Transverse colon (tissue), 4 donors: ENCODE results near the gene STN1. TPM values are rescaled to one million over a fixed set of nuclear protein-coding genes. Genes with fewer than 3 reads are reported as not detected.
A peak's percentile ranks its signal among the peaks of the same experiment; 100 is the strongest.

Experiments
- DNase-seq: peaks from one replicate; pipeline ENCODE4 v3.0.0-alpha.2; 2019
- H3K27ac ChIP-seq, 4 donors: fragments of 200-600 bp; sonication (generic); 2 replicates each; pipeline ENCODE4 v1.5.1; 2016 to 2018; ENCODE audit warnings: inconsistent platforms in 4 of 4
- H3K27me3 ChIP-seq: fragments of 200-600 bp; sonication (generic); 2 replicates; pipeline ENCODE4 v1.5.1; 2017; ENCODE audit warnings: inconsistent platforms
- H3K36me3 ChIP-seq, 4 donors: fragments of 200-600 bp; sonication (generic); 2 replicates each; pipeline ENCODE4 v1.5.1; 2017 to 2019; ENCODE audit warnings: inconsistent platforms in 4 of 4
- H3K4me1 ChIP-seq, 4 donors: fragments of 200-600 bp; sonication (generic); 2 replicates each; pipeline ENCODE4 v1.5.1; 2017 to 2020; ENCODE audit warnings: inconsistent platforms in 4 of 4
- H3K4me3 ChIP-seq, 4 donors: fragments of 200-600 bp; sonication (generic); 1 replicate in 1 of 4; 2 replicates in 3 of 4; pipeline versions ENCODE4 v1.5.1 to v1.6.1; 2017 to 2019; ENCODE audit warnings: inconsistent platforms in 4 of 4
- H3K9me3 ChIP-seq, 2 donors: fragments of 200-600 bp; sonication (generic); 2 replicates each; pipeline ENCODE4 v1.5.1; 2017 to 2019; ENCODE audit warnings: inconsistent platforms in 2 of 2
- CTCF ChIP-seq, 5 experiments: fragments of 200-600 bp in 3 of 5; fragments of 450-650 bp in 2 of 5; sonication (generic) in 3 of 5; IDR thresholded peaks; 1 replicate in 2 of 5; 2 replicates in 3 of 5; pipeline ENCODE4 v1.5.1; 2016 to 2017; ENCODE audit warnings: antibody characterized with exemption in 5 of 5, inconsistent platforms in 3 of 5, mild to moderate bottlenecking in 2 of 5, moderate library complexity in 1 of 5
- EP300 ChIP-seq: sonication (generic); formaldehyde crosslinking; IDR thresholded peaks from one replicate; pipeline ENCODE4 v1.6.1; 2017; ENCODE audit warnings: antibody characterized with exemption, low read depth
- POLR2A ChIP-seq: fragments of 450-650 bp; IDR thresholded peaks from one replicate; pipeline ENCODE4 v1.6.1; 2016; ENCODE audit warnings: antibody characterized with exemption, mild to moderate bottlenecking, moderate library complexity
- POLR2AphosphoS5 ChIP-seq, 3 donors: sonication (generic); formaldehyde crosslinking; IDR thresholded peaks; one replicate each; pipeline ENCODE4 v1.6.1; 2016; ENCODE audit warnings: antibody characterized with exemption in 3 of 3
- WGBS, 2 donors: methylation state at CpG; one replicate each; pipeline ENCODE4 v1.1.5; 2018; ENCODE audit warnings: low coverage in 1 of 2; 5-methylcytosine and 5-hydroxymethylcytosine counted together
- in situ Hi-C, 4 donors: fragments of 200-750 bp; cut with MboI; loops; one replicate each; pipeline versions ENCODE4 v1.15.0 to v1.15.1; 2017; ENCODE audit warnings: low sequenced_read_pairs in 3 of 4, low pct_ligation_motif_present in 1 of 4, low pct_unique_long_range_greater_than_20kb in 1 of 4
- intact Hi-C: fragments of 100-400 bp; cut with DNase I; formaldehyde crosslinking; loops from one replicate; pipeline ENCODE4 v1.15.1; 2023; ENCODE audit warnings: low total_unique reads
- total RNA-seq, 4 donors: library from RNA; depleted of rRNA; stranded (reverse); fragments of >200 nt; gene quantifications; one replicate each; pipeline ENCODE4 v1.1.0, GENCODE V29; 2016

STN1 gene
- total RNA-seq, 4 donors from 2014 or later = 20.8 to 31.8 (median 26.4) TPM

GRCh38 chr10:103839872-103840739 is 77.9 kb downstream of the STN1 start:
- peak; percentile 57 for DNase-seq
- Histone ChIP-seq H3K36me3 (no peaks in the 10 kb centered on the region), H3K27me3 (no peaks in the 10 kb centered on the region), H3K9me3 (no peaks in the 10 kb centered on the region), H3K4me1 (peaks cover 31 to 84% (median 67%) of the 10 kb centered on the region in 4 donors), H3K27ac (peak overlapping the region; percentile 33 to 76 (median 58)), H3K4me3 (no peak overlapping the region)
- intact Hi-C loops (no loop called here), in situ Hi-C loops (no loop called here)
- 55 to 60% methylated on average over 1 to 18 of the region's 18 CpGs for WGBS, 2 donors
- no peak for TF ChIP-seq POLR2A
- TF ChIP-seq POLR2AphosphoS5 (IDR thresholded peaks at IDR 0.05) = peak in 1 of 3 donors; percentile 54
- no peak for TF ChIP-seq CTCF (IDR thresholded peaks at IDR 0.05)

GRCh38 chr10:103839519-103839871 is 78.5 kb downstream of the STN1 start:
- peaks cover 34 to 86% (median 70%) of the 10 kb centered on the region in 4 donors for H3K4me1 ChIP-seq
- TF ChIP-seq POLR2AphosphoS5 (IDR thresholded peaks at IDR 0.05) = no peak
- TF ChIP-seq POLR2A = no peak
- no peak for TF ChIP-seq CTCF (IDR thresholded peaks at IDR 0.05)
- TF ChIP-seq EP300 = no peak
- no peaks in the 10 kb centered on the region for H3K36me3 ChIP-seq
- H3K9me3 ChIP-seq = no peaks in the 10 kb centered on the region
- in situ Hi-C loops = no loop called here
- H3K27me3 ChIP-seq = no peaks in the 10 kb centered on the region
- WGBS, 2 donors = 50 to 69% methylated on average over 1 to 9 of the region's 9 CpGs
- no peak overlapping the region for H3K4me3 ChIP-seq
- peak overlapping the region; percentile 33 to 76 (median 58) for H3K27ac ChIP-seq
- DNase-seq = no peak
- intact Hi-C loops = no loop called here

DNA sequence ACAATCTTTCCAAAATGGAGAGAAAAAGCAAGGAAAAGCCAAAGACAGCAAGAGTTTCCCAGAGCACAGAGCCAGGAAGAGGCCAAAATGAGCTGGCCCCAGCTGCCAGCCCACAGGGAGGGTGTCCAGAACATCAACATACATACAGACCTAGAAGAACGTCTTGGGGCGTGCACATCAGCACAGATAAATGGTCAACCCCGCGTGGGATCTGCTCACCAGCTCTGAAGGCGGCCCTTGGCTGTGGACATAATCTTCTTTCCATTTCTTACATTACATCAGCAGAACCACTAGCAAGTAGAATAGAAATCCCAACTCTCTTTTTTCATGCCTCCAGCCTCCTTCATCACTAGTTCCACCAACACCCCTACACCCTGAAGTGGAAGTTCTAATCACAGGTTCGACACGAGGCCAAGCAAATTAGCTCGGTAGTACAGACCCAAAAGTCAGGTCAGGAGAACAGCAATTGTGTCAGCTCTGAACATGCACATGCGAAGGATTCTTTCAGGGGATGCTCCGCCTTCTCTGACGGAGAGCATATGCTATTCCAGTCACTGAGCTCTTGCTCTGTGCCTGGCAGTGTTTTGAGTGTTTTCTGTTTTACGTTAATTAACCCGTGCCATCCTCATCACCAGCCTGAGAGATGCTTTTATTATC is 79.0 kb downstream of the STN1 start:
- in situ Hi-C loops (no loop called here), intact Hi-C loops (no loop called here)
- DNase-seq = no peak
- Histone ChIP-seq H3K9me3 (no peaks in the 10 kb centered on the region), H3K4me3 (no peak overlapping the region), H3K27ac (peak overlapping the region; percentile 33 to 76 (median 58)), H3K36me3 (no peaks in the 10 kb centered on the region), H3K4me1 (peaks cover 34 to 86% (median 70%) of the 10 kb centered on the region in 4 donors), H3K27me3 (no peaks in the 10 kb centered on the region)
- TF ChIP-seq POLR2A (no peak), EP300 (no peak), POLR2AphosphoS5 (IDR thresholded peaks at IDR 0.05) (no peak), CTCF (IDR thresholded peaks at IDR 0.05) (no peak)
- 72 to 74% methylated on average over 13 of the region's 13 CpGs for WGBS, 2 donors

- no peak for DNase-seq
- no peaks in the 10 kb centered on the region for H3K27me3 ChIP-seq
- peaks cover 38 to 82% (median 70%) of the 10 kb centered on the region in 4 donors for H3K4me1 ChIP-seq
- peak overlapping the region in 2 of 4 donors; percentile 37 to 76 for H3K27ac ChIP-seq
- no peaks in the 10 kb centered on the region for H3K9me3 ChIP-seq
- intact Hi-C loops (no loop called here), in situ Hi-C loops (no loop called here)
- H3K4me3 ChIP-seq = no peak overlapping the region
- WGBS, 2 donors = 83% methylated on average over 4 of the region's 4 CpGs; no CpG with 5 or more reads in 1 of the 2 donors
- H3K36me3 ChIP-seq = no peaks in the 10 kb centered on the region
- no peak for TF ChIP-seq POLR2AphosphoS5 (IDR thresholded peaks at IDR 0.05)
- no peak for TF ChIP-seq POLR2A
- TF ChIP-seq CTCF (IDR thresholded peaks at IDR 0.05) = no peak
- no peak for TF ChIP-seq EP300
These were observed 80.0 kb downstream of the STN1 start for GRCh38 chr10:103838070-103838395.
